LoVo (cell line): ENCODE results near the gene AGO1.

Source experiments
- DNase-seq: peaks from one replicate; pipeline ENCODE4 v3.0.0-alpha.2; 2016; ENCODE audit warnings: low spot score

Gene AGO1

GRCh38 chr1:35980090-35980489 lies 97.1 kb downstream of the AGO1 start:
- no peak for DNase-seq
